Activated CD4-positive, alpha-beta T cell treated with anti-CD3 and anti-CD28 coated beads, Interleukin-2, Interleukin-6, amounts not matched to agents 100 ng/mL and 50 ng/mL, durations not matched to agents 16 hours and 8 hours (primary cell): Measurements from ENCODE around the gene ITSN2.

Experiments used
- DNase-seq: peaks from one replicate; pipeline ENCODE4 v3.0.0-alpha.2; 2020

ITSN2 gene

GRCh38 chr2:24332791-24333540, 27.4 kb downstream of the ITSN2 start:
- DNase-seq, result no peak

- DNase-seq, result no peak
Measured at GRCh38 chr2:24330161-24330560, 30.2 kb downstream of the ITSN2 start.

GRCh38 chr2:24329700-24330099, 30.6 kb downstream of the ITSN2 start:
- no peak for DNase-seq

GRCh38 chr2:24328010-24328409, 32.3 kb downstream of the ITSN2 start:
- DNase-seq, result no peak

- DNase-seq, result peak; percentile 52
Measured at GRCh38 chr2:24317491-24317920, 42.8 kb downstream of the ITSN2 start.

GRCh38 chr2:24315669-24316068, 44.7 kb downstream of the ITSN2 start:
- DNase-seq, result peak; percentile 75

- DNase-seq, result peak; percentile 62
Measured at GRCh38 chr2:24313744-24314632, 46.3 kb downstream of the ITSN2 start.

GRCh38 chr2:24307961-24308360, 52.4 kb downstream of the ITSN2 start:
- no peak for DNase-seq

GRCh38 chr2:24304631-24305030, 55.7 kb downstream of the ITSN2 start:
- no peak for DNase-seq

GRCh38 chr2:24304098-24304497, 56.2 kb downstream of the ITSN2 start:
- no peak for DNase-seq

GRCh38 chr2:24301599-24301998, 58.7 kb downstream of the ITSN2 start:
- no peak for DNase-seq

- no peak for DNase-seq
Measured at GRCh38 chr2:24297663-24298062, 62.7 kb downstream of the ITSN2 start.

GRCh38 chr2:24287171-24287570, 73.2 kb downstream of the ITSN2 start:
- DNase-seq, result peak; percentile 16

GRCh38 chr2:24285484-24286152, 74.7 kb downstream of the ITSN2 start:
- DNase-seq, result no peak

GRCh38 chr2:24280645-24281044, 79.7 kb downstream of the ITSN2 start:
- DNase-seq, result no peak

GRCh38 chr2:24280161-24280560, 80.2 kb downstream of the ITSN2 start:
- no peak for DNase-seq

GRCh38 chr2:24276349-24276899, 83.9 kb downstream of the ITSN2 start:
- no peak for DNase-seq

- no peak for DNase-seq
Measured at GRCh38 chr2:24274809-24275208, 85.5 kb downstream of the ITSN2 start.

GRCh38 chr2:24273598-24273997, 86.7 kb downstream of the ITSN2 start:
- no peak for DNase-seq

- DNase-seq, result no peak
Measured at GRCh38 chr2:24272907-24273306, 87.4 kb downstream of the ITSN2 start.

- no peak for DNase-seq
Measured at GRCh38 chr2:24272161-24272802, 88.1 kb downstream of the ITSN2 start.

- DNase-seq, result peak; percentile 19
Measured at GRCh38 chr2:24269265-24269664, 91.1 kb downstream of the ITSN2 start.

- no peak for DNase-seq
Measured at GRCh38 chr2:24265212-24265611, 95.1 kb downstream of the ITSN2 start.
